ENCODE measurements around the gene GNG4.

The GNG4 gene

GRCh38 chr1:235571482-235571881, 78.1 kb downstream of the GNG4 start:
- TF ChIP-seq CTCF (IDR thresholded peaks at IDR 0.05), result no peak

GRCh38 chr1:235567812-235568503, 81.6 kb downstream of the GNG4 start:
- Histone ChIP-seq H3K27me3 (ENCODE audit: control insufficient read depth, insufficient read depth, low read length) (no peaks in the 10 kb centered on the region), H3K4me3 (ENCODE audit: low read depth, low read length) (no peak overlapping the region), H3K79me2 (no peaks in the 10 kb centered on the region), H3K27ac (no peak overlapping the region), H3K4me1 (no peaks in the 10 kb centered on the region), H3K9me3 (ENCODE audit: control insufficient read depth, low read length) (no peaks in the 10 kb centered on the region), H2AFZ (no peak overlapping the region), H3K36me3 (ENCODE audit: control insufficient read depth, insufficient read depth, low read length) (no peaks in the 10 kb centered on the region), H3K4me2 (ENCODE audit: low read length) (no peak overlapping the region), H3K9ac (no peak overlapping the region)
- TF ChIP-seq CTCF (IDR thresholded peaks at IDR 0.05), result no peak

More at GRCh38 chr1:235571482-235571881, 78.1 kb downstream of the GNG4 start:
- H3K4me3 ChIP-seq (ENCODE audit: low read depth, low read length), result no peak overlapping the region
- H2AFZ ChIP-seq, result no peak overlapping the region
- no peak overlapping the region for H3K27ac ChIP-seq
- no peak overlapping the region for H3K9ac ChIP-seq
- no peaks in the 10 kb centered on the region for H3K9me3 ChIP-seq (ENCODE audit: control insufficient read depth, low read length)
- no peaks in the 10 kb centered on the region for H3K36me3 ChIP-seq (ENCODE audit: control insufficient read depth, insufficient read depth, low read length)
- H3K4me2 ChIP-seq (ENCODE audit: low read length), result no peak overlapping the region
- H3K27me3 ChIP-seq (ENCODE audit: control insufficient read depth, insufficient read depth, low read length), result no peaks in the 10 kb centered on the region
- H3K79me2 ChIP-seq, result no peaks in the 10 kb centered on the region
- H3K4me1 ChIP-seq, result no peaks in the 10 kb centered on the region

- H3K4me1 ChIP-seq, result no peaks in the 10 kb centered on the region
- no peaks in the 10 kb centered on the region for H3K27me3 ChIP-seq (ENCODE audit: control insufficient read depth, insufficient read depth, low read length)
- TF ChIP-seq CTCF (IDR thresholded peaks at IDR 0.05), result no peak
Observed at GRCh38 chr1:235566084-235566483, 83.5 kb downstream of the GNG4 start.

GRCh38 chr1:235563513-235564061, 86.0 kb downstream of the GNG4 start:
- H2AFZ ChIP-seq, result no peak overlapping the region
- no peak overlapping the region for H3K4me2 ChIP-seq (ENCODE audit: low read length)
- no peak overlapping the region for H3K27ac ChIP-seq
- H3K36me3 ChIP-seq (ENCODE audit: control insufficient read depth, insufficient read depth, low read length), result no peaks in the 10 kb centered on the region
- no peaks in the 10 kb centered on the region for H3K9me3 ChIP-seq (ENCODE audit: control insufficient read depth, low read length)
- H3K27me3 ChIP-seq (ENCODE audit: control insufficient read depth, insufficient read depth, low read length), result no peaks in the 10 kb centered on the region
- H3K79me2 ChIP-seq, result no peaks in the 10 kb centered on the region
- TF ChIP-seq CTCF (IDR thresholded peaks at IDR 0.05), result no peak
- no peak overlapping the region for H3K4me3 ChIP-seq (ENCODE audit: low read depth, low read length)
- no peak overlapping the region for H3K9ac ChIP-seq
- no peaks in the 10 kb centered on the region for H3K4me1 ChIP-seq

More at GRCh38 chr1:235566084-235566483, 83.5 kb downstream of the GNG4 start:
- H3K9ac ChIP-seq, result no peak overlapping the region
- H2AFZ ChIP-seq, result no peak overlapping the region
- H3K36me3 ChIP-seq (ENCODE audit: control insufficient read depth, insufficient read depth, low read length), result no peaks in the 10 kb centered on the region
- no peak overlapping the region for H3K27ac ChIP-seq
- no peak overlapping the region for H3K4me3 ChIP-seq (ENCODE audit: low read depth, low read length)
- H3K79me2 ChIP-seq, result no peaks in the 10 kb centered on the region
- H3K4me2 ChIP-seq (ENCODE audit: low read length), result no peak overlapping the region
- H3K9me3 ChIP-seq (ENCODE audit: control insufficient read depth, low read length), result no peaks in the 10 kb centered on the region

- Histone ChIP-seq H3K27ac (no peak overlapping the region), H3K4me3 (ENCODE audit: low read depth, low read length) (no peak overlapping the region), H2AFZ (no peak overlapping the region), H3K9me3 (ENCODE audit: control insufficient read depth, low read length) (no peaks in the 10 kb centered on the region), H3K79me2 (no peaks in the 10 kb centered on the region), H3K36me3 (ENCODE audit: control insufficient read depth, insufficient read depth, low read length) (no peaks in the 10 kb centered on the region), H3K4me1 (no peaks in the 10 kb centered on the region), H3K27me3 (ENCODE audit: control insufficient read depth, insufficient read depth, low read length) (no peaks in the 10 kb centered on the region), H3K4me2 (ENCODE audit: low read length) (no peak overlapping the region), H3K9ac (no peak overlapping the region)
- TF ChIP-seq CTCF (IDR thresholded peaks at IDR 0.05), result no peak
Observed at GRCh38 chr1:235562589-235562988, 87.0 kb downstream of the GNG4 start.

Data from parathyroid adenoma (tissue), 2 donors.